HG03378 (cell line): Measurements from ENCODE around the gene LIMS2.

ENCODE experiments used
- ATAC-seq: cut with Tn5 transposase; IDR thresholded peaks from one replicate; pipeline ENCODE4 v1.9.1; 2021; ENCODE audit warnings: mild to moderate bottlenecking, moderate library complexity; ENCODE audit not compliant: unreplicated experiment

LIMS2 gene

DNA sequence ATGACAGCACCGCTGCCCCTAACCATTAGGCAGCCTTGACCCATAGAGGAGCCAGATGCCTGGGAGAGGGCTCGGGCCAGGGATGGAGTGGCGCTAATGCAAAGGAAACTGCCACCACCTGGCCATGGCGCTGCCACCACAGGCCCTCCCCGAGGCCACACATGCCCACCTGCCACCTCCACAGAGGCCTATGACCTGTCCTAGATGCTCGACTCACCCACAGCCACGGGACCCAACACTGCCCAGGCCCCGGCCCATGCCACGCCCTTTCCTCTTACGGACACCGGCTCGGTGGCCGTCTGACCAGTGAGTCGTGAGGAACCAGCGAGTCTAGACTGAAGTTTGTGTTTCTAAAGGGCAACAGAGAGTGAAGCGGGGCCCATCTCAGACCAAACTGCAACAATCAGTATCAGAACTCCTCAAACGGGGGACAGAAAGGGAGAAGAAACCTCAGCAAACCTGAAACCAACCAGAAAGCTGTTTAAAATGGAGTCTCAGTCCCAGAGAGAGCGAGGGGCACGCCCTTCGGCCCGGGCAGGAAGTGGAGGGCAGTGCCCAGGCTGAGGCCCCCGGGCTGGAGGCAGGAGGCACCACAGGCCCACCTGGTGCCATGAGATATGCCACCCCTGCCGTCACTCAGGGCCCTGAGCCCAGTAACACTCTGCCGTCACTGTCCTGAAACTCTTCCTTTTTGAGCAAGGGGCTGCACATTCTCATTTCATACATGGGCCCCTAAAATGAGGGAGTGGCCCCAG lies 28.7 kb downstream of the LIMS2 start:
- no peak for ATAC-seq

DNA sequence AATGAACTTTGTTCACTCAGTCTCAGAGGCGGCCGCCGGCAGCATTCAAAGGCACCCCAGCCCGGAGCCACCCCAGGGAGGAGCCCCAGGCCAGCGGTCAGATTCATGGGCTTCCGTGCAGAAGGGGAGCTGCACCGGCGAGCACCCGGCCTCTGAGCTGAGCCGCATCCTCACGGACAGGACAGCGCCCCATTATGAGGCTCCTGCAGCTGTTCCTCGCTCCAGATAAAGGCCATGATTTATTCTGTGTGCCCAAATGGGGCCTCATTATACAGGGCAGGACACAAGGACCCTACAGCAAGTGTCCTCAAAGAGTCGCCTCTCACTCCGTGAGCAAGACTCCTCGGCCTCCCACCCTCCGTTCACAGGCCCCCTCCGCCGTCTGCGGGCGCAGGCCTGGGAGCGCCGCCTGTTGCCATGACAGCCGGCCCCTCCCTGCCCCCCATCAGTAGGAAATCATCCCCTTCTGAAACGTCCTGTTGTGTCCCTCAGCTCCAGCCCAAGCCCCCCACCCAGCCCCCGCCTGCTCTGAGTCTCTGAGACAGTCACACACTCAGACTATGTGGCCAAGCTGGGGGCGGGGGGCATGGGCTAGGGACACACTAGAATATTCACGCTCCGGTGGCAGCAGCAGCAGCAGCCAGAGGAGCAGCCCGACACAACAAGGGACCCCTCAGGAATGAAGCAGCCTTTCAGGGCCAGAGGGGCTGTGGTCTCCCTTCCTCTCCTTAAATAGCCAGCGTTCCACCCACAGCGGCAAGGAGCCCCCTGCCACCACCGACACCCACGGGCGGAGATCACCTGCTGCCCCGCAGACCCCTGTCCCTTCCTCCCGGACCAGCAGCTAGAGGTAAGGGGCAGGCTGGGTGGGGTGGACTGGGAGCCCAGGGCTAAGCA lies 29.7 kb downstream of the LIMS2 start, which contains the start of gene GPR17:
Gene GPR17 (plus strand): TSS at position 759 of the 897 bp plus-strand sequence. CDS start 4,583 bp downstream, outside the sequence.
- no peak for ATAC-seq

DNA sequence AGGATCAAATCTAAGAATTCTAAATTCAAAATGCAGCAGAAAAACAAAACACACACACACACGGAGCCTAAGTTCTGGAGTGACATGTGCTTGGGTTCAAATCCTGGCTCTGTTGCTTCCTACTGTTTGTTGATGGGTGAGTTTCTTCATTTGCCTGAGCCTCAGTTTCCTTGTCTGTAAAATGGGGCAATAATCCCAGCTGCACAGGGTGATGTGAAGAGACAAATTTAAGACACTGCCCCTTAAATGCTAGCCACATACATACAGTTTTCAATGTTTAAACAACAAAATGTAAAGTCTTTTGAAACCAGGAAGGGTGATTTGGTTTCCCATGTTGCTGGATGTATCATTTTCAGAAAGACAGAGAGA lies 30.3 kb downstream of the LIMS2 start:
- ATAC-seq, result no peak

DNA sequence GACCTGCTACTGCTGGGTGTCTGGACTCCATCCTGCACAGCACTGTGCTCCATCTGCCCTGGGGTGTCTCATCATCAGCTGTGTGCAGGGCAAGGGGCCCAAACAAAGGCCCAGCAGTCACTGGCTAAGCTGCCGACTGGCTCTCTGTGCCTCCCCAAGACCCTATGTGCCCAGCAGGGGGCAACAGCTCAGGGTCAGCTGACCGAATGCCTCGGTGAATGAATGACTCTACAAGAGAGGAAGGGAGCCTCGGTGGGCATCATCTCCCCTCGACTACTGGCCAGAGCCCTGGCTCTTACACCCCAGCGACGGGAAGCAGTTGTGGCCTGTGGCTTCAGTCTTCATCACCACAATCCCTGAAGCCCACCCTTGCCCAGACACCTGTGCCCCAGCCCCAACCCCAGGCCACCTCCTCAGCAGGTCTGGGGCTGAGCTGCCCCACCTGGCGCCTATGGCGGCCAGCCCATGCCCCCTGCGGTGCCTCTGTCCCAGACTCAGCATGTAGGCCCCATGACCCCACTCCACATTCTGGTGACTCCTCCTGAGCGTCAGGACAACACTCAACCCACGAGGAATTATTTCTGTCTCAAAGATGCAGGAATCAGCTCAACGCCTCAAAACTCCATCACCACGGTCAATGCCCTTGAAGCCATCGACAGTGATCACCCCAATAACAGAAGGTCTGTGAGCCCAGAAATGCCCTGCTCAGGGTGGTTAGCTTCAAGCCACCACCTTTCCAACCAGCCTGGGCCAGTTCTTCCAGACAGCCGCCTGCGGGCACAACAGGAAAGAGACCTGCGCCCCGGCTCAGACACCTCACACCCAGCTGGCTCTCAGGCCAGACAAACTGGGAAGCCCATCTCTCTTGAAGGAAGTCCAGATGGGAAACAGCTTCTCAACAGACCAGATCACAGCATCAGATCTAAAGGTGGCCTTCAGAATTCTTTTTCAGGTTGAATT lies 31.0 kb downstream of the LIMS2 start:
- no peak for ATAC-seq

DNA sequence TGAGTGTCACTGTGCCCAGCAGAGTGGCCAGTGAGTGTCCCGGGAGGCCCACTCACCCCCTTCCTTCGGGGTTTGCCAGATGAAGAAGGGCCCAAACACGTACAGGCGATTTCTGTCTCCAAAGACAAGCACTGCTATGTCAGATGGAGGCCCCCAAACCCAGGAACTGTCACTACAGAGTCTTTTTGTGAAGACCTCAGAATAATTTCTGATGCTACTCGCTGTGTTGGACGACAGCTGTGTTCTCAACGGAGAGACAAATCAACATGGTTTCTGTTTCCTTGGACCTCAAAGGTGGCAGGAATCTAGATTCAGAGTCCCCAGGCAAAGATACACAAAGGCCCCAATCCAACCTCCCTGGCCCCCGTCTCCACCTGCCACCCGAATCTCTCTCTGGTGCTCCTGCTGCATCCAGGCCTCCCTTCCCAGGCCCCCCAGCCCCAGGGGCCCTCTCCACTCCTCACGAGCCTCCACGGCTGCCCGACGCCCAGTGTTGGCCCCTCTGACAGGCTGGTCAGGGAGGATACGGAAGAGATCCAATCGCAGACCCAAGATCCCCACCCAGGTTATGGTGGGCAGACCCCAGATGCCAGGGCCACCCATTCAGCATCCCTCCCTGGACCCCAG lies 31.8 kb downstream of the LIMS2 start:
- no peak for ATAC-seq

DNA sequence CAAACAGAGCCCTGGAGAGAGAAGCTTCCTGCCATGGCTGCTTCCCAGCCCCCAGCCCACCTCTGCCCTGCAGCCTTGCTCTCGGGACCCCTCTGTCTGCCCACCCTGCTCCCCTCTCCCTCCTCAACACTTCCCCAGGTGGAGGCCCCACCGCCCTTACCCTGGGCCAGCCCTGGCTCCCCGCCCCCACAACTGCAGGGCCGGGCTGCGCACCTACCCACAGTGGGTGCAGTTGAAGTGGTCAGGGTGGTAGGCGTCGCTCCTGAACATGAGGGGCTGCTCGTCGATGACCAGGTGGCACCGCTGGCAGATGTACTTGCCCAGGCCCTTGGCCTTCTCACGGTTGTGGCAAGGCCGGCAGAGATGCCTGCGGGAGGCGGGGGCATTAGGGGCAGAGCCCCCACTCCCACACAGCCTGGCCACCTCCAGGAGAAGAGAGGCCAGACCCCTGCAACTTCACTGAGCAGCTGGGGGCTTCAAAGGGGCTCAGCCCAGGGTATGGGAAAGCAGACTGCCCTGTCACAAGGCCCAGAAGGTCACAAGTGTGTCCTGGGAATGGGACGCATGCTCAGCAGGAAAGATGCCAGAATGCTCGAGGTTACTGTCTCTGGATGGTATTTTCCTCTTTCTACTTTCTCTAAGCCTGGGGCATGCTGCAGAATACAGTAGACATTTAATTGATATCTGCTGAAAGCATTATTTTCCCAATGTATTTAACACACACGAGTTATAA lies 32.5 kb downstream of the LIMS2 start:
- ATAC-seq, result no peak

DNA sequence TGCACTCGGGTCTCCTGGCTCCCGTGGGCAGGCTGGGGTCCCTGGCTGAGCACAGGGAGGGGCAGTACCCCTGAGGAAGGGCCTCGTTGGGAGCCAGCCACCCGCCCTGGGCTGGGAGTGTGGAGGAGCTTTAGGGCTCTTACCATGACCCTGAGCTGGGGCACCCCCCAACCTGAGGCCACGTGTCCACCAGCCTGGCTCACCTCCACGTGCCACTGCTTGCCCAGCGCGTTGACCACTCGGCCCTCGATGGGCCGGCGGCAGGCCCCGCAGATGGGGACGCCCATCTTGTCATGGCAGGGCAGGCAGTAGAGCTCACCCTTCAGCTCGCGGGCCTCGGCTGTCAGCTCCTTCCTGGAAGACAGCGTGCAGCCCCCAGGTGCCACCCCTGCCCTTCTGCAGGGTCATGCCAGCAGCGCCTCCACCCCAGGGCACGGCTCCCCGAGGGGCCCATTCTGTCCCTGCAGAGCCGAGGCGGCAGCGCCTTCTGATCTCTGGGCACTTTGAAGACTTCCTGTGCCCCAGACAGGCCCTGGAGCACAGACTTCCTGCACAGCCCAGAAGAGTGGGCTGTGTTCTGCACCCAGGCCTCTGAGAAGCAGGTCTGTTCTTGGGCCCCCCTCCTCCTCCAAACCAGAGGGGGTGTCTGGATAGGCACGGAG lies 33.4 kb downstream of the LIMS2 start:
- no peak for ATAC-seq

DNA sequence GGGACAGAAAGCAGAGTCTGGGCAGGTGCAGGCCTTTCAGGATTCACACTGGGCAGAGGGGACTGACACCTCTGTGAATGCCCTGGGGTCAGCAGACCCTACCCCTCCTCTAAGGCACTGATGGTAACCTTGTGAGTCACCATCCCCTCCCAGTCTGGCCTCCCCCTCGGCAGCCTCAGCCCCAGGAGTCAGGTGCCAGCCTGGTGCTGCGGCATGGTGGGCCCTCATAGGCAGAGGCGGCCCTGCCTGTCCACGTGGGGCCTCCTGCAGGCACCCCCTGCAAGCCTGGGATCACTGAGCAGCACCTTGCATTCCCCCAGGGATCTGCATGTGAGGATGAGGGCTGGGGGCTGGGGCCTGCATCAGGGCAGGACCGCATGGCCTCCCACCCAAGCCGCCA lies 34.2 kb downstream of the LIMS2 start:
- ATAC-seq, result no peak

DNA sequence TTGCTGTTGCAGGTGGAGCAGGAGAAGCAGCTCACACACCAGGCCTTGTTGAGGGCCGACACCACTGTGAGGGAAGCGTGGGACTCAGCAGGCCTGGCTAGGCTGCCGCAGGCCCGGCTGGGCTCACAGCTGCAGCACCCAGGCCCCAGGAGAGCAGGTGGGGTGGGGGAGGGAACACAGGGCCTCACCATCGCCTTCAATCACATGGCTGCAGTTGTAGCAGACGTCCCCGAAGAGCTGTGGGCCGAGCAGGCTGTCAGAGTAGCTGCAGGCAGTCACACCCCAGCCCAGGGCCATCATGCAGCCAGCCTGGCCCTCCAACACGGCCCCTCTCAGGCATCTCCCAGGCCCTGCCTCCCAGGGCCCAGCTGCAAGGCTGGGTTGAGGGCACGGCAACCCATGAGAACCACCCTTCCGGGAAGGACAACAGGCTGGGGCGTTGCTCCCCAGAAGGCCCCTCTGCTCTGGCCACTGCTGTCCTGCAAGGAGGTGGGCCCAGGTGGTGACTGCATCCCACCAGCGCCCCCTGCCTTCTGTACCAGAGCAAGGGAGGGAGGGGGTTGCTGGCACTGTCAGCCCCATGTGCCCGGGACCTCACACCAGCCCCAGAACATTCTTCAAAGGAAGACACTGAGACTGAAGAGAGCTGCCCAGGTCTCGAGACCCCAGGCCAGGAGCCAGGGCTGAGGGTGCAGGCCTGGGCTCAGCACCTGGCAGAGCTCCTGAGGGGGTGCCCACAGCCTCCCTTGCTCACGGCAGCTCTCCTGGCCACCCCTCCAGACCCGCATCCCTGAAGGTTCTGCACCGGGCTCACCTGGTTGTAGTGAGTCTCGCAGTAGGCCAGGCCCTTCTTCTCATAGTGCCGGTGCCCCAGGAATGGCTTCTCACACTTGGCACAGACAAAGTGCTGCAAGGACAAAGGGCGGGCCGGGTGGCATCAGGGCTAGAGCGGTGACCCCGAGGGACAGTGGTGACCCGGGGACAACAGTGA lies 35.0 kb downstream of the LIMS2 start:
- ATAC-seq, result no peak

DNA sequence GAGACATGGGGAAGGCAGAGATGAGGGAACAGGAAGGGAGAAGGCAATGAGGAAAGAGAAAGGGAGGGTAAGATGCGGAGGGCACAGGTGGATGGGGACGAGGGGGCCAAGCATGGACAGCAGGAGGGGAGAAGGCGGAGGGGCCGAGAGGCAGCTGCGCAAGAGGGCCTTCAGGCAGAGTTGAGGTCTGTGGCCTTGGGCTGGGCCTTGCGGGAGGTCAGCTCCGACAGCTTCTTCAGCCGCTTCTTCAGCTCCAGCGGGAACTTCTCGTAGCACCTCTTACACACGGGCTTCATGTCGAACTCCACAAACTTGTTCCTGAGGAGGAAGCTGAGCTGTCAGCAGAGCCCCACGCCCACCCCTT lies 36.2 kb downstream of the LIMS2 start:
- no peak for ATAC-seq

DNA sequence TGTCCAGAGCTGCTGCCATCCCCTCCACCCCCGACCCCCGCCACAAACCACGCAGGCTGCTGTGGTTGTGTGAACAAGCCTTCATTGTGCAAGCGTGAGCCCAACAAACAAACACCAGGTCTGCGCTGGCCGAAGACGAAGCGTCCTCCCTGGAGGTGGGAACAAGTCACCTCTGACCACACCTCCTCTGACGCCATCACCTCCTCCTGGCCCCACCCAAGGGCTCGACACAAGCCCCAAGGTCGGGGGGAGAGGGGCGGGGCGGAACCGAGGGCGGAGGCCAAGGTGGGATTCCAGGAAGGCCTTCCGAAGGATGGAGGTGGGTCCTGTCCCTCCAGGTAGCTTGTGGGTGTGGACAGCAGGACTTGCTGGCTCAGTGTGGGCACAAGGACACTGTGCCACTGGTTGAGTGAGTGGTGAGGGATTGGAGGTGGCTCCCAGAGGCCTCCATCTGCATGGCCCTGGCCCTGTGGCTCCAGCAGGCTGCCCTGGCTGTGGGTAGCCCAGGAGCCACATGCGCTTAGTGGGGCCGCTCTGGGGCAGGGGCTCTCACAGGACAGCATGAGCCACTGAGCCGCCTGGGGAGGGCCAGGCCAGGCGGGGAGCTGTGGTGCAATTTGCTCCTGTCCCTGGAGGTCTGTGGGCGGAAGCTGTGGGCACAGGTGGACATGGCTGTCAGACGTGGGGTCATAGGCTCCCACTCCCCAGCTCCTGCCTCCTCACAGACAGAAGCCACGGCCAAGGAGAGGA lies 36.8 kb downstream of the LIMS2 start:
- no peak for ATAC-seq

DNA sequence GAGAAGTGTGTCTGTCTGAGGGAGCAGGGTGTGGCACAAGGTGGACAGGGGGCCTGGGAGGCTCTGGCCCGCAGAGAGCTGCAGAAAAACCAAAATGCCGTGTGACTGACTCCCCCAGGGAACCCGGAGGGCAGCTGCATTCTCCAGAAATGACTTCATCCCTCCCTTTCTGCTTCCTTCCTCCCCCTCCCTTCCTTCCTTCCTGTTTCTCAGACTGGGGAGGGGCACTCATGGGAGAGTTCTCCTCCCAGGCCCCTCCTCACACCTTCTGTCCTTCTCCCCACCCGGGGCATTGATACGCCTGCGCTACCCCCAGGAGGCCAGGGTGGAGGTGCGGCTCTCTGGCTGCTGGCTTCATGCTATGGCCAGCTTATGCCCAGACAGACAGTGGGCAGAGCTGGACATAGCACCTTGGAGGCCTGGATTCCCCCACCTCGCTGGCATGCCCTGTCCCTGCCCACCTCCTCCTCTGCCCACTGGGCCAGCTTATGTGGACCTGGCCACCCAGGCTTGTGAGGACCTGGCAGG lies 37.5 kb downstream of the LIMS2 start:
- ATAC-seq, result no peak

DNA sequence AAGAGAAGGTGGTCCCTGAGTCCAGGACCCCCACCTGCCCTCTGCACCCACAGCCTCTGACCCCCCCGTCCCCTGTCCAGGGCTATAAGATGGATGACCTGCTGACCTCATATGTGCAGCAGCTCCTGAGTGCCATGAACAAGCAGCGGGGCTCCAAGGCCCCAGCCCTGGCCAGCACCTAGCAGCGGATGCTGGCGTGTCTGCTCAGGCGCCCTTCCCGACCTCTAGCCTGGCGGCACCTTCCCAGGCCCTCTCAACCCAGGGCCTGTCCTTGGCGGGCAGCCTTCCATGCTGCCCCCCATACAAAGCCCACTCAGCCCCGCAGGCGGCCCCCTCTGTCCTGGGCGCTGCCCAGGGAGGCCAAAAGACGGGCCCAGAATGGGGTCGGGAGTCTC lies 38.1 kb downstream of the LIMS2 start:
- no peak for ATAC-seq

DNA sequence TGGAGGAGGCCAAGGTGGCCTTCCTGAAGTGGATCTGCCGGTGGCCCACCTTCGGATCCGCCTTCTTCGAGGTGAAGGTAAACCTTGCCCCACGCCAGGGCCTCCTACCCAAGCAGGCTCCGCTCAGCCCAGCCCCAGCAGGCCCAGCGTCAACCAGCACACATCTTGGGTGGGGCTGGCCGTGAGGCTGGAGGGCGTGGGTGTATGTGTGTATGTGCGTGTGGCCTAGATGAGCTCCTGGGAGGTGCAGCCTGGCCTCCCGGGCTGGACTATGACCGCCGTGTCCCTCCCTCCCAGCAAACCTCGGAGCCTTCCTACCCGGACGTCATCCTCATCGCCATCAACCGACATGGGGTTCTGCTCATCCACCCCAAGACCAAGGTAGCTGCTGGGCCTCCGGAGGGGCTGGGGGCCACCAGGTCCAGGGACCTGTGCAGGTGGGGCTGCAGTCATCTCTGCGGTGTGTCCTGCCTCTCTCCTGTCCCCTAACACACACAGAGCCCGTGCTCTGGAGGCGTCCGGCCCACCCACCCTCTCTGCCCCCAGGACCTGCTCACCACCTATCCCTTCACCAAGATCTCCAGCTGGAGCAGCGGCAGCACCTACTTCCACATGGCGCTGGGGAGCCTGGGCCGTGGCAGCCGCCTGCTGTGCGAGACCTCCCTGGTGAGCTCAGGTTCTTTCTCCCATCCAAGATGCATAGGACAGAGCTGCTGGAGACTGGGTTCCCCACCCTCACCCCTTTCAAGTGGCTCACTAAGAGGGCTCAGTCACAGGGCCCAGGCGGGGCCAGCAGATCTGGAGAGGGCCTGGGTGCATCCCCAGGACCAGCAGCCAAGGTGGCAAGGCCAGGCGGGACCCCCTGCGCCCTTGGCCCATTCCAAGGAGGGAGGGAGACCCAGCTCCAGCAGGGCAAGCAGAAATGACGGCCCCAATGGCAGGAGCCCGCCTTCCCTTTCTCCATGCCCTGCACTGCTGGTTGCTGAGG lies 38.8 kb downstream of the LIMS2 start:
- ATAC-seq, result no peak

DNA sequence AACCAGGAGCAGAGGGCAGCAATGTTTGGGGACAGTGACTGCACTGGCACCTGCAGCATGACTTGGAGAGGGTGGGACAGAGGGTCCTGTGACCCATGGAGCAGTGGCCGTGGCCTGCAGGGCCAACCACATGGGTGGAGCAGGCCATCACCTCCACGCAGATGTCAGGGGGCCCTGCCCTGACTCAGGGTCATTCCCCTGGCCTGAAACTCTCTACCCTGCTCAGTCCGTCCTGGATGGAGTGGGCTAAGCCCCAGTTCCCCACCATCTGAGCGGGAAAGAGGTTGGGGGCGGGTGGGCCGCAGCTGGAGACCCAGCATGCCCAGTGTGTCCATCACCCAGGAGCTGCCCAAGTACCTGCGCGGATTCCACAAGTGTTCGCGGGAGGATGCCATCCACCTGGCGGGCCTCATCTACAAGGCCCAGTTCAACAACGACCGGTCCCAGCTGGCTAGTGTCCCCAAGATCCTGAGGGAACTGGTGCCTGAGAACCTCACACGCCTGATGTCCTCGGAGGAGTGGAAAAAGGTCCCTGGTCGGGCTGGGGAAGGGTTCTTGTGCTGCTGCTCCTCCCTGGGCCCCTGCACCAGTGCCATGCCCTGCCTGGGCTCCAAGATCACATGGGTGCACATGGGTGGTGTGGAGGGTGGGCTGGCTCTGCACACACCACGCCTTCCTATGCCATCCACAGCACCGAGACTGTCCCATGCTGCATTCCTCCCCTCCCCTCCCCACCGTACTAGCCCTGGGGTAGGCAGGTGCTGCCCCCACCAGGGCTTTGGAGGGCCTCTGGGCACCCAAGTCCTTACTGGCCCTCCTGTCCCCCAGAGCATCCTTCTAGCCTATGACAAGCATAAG lies 39.7 kb downstream of the LIMS2 start:
- ATAC-seq, result no peak
